Keratinocyte (primary cell): ENCODE measurements around the gene OSGEP. TPM values are rescaled to one million over a fixed set of nuclear protein-coding genes. Genes with fewer than 3 reads are reported as not detected.

ENCODE experiments used
- DNase-seq: peaks from one replicate; pipeline ENCODE4 v3.0.0-alpha.2; 2011; ENCODE audit warnings: low read depth, missing footprints, low spot score
- FAIRE-seq: peaks from 2 replicates; lab custom pipeline; 2011; peaks lifted over from hg19 to GRCh38; lab: Jason Lieb, UNC
- H2AFZ ChIP-seq: 2 replicates; pipeline ENCODE4 v1.6.0; 2012; ENCODE audit warnings: low read length, control low read depth, inconsistent platforms; ENCODE audit not compliant: control insufficient read depth
- H3K27ac ChIP-seq: 2 replicates; pipeline ENCODE4 v1.5.1; 2011; ENCODE audit warnings: low read length; ENCODE audit not compliant: control insufficient read depth, insufficient read depth
- H3K27me3 ChIP-seq: 3 replicates; pipeline ENCODE4 v1.6.0; 2011; ENCODE audit warnings: low read length; ENCODE audit not compliant: control insufficient read depth, insufficient read depth; ENCODE audit errors: extremely low read depth
- H3K36me3 ChIP-seq, 2 experiments: 2 replicates in 1 of 2; 3 replicates in 1 of 2; pipeline ENCODE4 v1.5.1; 2011; ENCODE audit warnings: low read length in 2 of 2, mild to moderate bottlenecking in 1 of 2; ENCODE audit not compliant: control insufficient read depth in 2 of 2, insufficient read depth in 2 of 2; ENCODE audit errors: extremely low read depth in 1 of 2
- H3K4me1 ChIP-seq: 3 replicates; pipeline ENCODE4 v1.5.1; 2011; ENCODE audit warnings: low read length; ENCODE audit not compliant: control insufficient read depth, insufficient read depth; ENCODE audit errors: extremely low read depth
- H3K4me2 ChIP-seq: 3 replicates; pipeline ENCODE4 v1.6.0; 2011; ENCODE audit warnings: low read depth, low read length; ENCODE audit not compliant: control insufficient read depth, insufficient read depth; ENCODE audit errors: extremely low read depth
- H3K4me3 ChIP-seq, 3 experiments: fragments of 200-600 bp in 1 of 3; sonication (generic) in 1 of 3; 2 replicates in 2 of 3; 3 replicates in 1 of 3; pipeline ENCODE4 v1.5.1; 2011 to 2016; ENCODE audit warnings: low read length in 3 of 3, mild to moderate bottlenecking in 3 of 3, control low read depth in 2 of 3, inconsistent platforms in 1 of 3, low read depth in 1 of 3, mixed read lengths in 1 of 3, mixed run types in 1 of 3, moderate library complexity in 1 of 3; ENCODE audit not compliant: control insufficient read depth in 2 of 3, insufficient read depth in 2 of 3; ENCODE audit errors: extremely low read depth in 1 of 3
- H3K79me2 ChIP-seq: 2 replicates; pipeline ENCODE4 v1.6.0; 2012; ENCODE audit warnings: low read length; ENCODE audit not compliant: control insufficient read depth, insufficient read depth
- H3K9ac ChIP-seq: 3 replicates; pipeline ENCODE4 v1.6.0; 2011; ENCODE audit warnings: low read length; ENCODE audit not compliant: control insufficient read depth, insufficient read depth; ENCODE audit errors: extremely low read depth
- H3K9me1 ChIP-seq: 3 replicates; pipeline ENCODE4 v1.6.0; 2011; ENCODE audit warnings: low read length; ENCODE audit not compliant: control insufficient read depth, insufficient read depth; ENCODE audit errors: extremely low read depth
- H3K9me3 ChIP-seq: 2 replicates; pipeline ENCODE4 v1.5.1; 2012; ENCODE audit warnings: low read depth, low read length; ENCODE audit not compliant: control insufficient read depth
- H4K20me1 ChIP-seq: 3 replicates; pipeline ENCODE4 v1.6.0; 2011; ENCODE audit warnings: low read length; ENCODE audit not compliant: control insufficient read depth, insufficient read depth; ENCODE audit errors: extremely low read depth
- EZH2 ChIP-seq: IDR thresholded peaks from one replicate; pipeline ENCODE4 v1.6.1; 2012; ENCODE audit warnings: inconsistent platforms, mild to moderate bottlenecking, low read length, moderate library complexity
- dilution Hi-C: fragments of 300-500 bp; cut with MboI; formaldehyde crosslinking; loops from one replicate; pipeline ENCODE4 v1.7.0; 2020; ENCODE audit warnings: low sequenced_read_pairs; ENCODE audit not compliant: extremely low pct_ligation_motif_present
- polyA plus RNA-seq, 5 experiments: library from polyadenylated mRNA; depleted of rRNA in 3 of 5; stranded (reverse) in 3 of 5; stranded (forward) in 1 of 5; unstranded in 1 of 5; fragments of >200 nt; gene quantifications; 1 replicate in 1 of 5; 2 replicates in 3 of 5; 3 replicates in 1 of 5; pipeline versions ENCODE4 v1.2.1 to v1.2.3, GENCODE V29; 2011 to 2012; ENCODE audit warnings: missing spikeins in 2 of 5, low read depth in 1 of 5, low replicate concordance in 1 of 5
- TF ChIP-seq, protein P1 (sequence below), 3 experiments: IDR thresholded peaks in 1 of 3; conservative IDR thresholded peaks in 1 of 3; optimal IDR thresholded peaks in 1 of 3; 2 replicates in 2 of 3; 3 replicates in 1 of 3; pipeline versions ENCODE3 to v1.5.1; 2011; ENCODE audit warnings: low read length in 3 of 3, mild to moderate bottlenecking in 3 of 3, moderate library complexity in 2 of 3, control low read depth in 1 of 3, inconsistent platforms in 1 of 3; ENCODE audit not compliant: insufficient read depth in 2 of 3; ENCODE audit errors: extremely low read depth in 1 of 3

OSGEP gene
- polyA plus RNA-seq, 1 donor (not counting 4 experiments of a cell fraction or from before 2014, with no cell fraction given), result 34.5 TPM

DNA sequence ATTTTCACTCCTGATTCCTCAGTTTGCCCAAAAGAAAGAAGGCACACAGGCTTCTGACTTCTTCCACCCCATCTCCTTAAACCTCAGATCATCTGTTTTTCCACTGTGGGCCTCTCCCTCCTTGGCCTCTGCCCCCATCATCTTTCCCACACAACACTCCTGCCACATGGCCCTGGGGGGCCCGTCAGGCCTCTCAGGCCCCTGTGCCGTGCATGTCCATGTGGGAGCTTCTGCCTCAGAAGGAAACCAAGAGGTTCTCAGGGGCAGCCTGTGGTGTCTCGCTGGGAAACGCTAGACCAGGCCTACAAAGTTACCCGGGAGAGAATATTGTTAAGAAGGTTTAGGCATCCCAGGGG, 26.6 kb downstream of the OSGEP start:
- FAIRE-seq (no peak), DNase-seq (no peak)
- H3K27me3 ChIP-seq, result no peaks in the 10 kb centered on the region
- peaks cover 7% of the 10 kb centered on the region for H3K4me1 ChIP-seq
- no peak overlapping the region for H3K4me2 ChIP-seq
- no peak overlapping the region for H2AFZ ChIP-seq
- H3K27ac ChIP-seq, result no peak overlapping the region
- TF ChIP-seq, protein P1, sequence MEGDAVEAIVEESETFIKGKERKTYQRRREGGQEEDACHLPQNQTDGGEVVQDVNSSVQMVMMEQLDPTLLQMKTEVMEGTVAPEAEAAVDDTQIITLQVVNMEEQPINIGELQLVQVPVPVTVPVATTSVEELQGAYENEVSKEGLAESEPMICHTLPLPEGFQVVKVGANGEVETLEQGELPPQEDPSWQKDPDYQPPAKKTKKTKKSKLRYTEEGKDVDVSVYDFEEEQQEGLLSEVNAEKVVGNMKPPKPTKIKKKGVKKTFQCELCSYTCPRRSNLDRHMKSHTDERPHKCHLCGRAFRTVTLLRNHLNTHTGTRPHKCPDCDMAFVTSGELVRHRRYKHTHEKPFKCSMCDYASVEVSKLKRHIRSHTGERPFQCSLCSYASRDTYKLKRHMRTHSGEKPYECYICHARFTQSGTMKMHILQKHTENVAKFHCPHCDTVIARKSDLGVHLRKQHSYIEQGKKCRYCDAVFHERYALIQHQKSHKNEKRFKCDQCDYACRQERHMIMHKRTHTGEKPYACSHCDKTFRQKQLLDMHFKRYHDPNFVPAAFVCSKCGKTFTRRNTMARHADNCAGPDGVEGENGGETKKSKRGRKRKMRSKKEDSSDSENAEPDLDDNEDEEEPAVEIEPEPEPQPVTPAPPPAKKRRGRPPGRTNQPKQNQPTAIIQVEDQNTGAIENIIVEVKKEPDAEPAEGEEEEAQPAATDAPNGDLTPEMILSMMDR (optimal IDR thresholded peaks at IDR 0.05 in 1 of 3, IDR thresholded peaks at IDR 0.05 in 1 of 3, conservative IDR thresholded peaks at IDR 0.05 in 1 of 3; ENCODE audit: extremely low read depth in 1 of 3, insufficient read depth in 2 of 3, low read length in 3 of 3), result no peak
- TF ChIP-seq EZH2, result no peak
- H4K20me1 ChIP-seq, result no peaks in the 10 kb centered on the region
- no peaks in the 10 kb centered on the region for H3K79me2 ChIP-seq
- dilution Hi-C loops, result no loop called here
- no peaks in the 10 kb centered on the region for H3K9me1 ChIP-seq
- no peaks in the 10 kb centered on the region for H3K36me3 ChIP-seq
- H3K9me3 ChIP-seq, result no peaks in the 10 kb centered on the region
- no peak overlapping the region for H3K9ac ChIP-seq
- H3K4me3 ChIP-seq, result no peak overlapping the region

DNA sequence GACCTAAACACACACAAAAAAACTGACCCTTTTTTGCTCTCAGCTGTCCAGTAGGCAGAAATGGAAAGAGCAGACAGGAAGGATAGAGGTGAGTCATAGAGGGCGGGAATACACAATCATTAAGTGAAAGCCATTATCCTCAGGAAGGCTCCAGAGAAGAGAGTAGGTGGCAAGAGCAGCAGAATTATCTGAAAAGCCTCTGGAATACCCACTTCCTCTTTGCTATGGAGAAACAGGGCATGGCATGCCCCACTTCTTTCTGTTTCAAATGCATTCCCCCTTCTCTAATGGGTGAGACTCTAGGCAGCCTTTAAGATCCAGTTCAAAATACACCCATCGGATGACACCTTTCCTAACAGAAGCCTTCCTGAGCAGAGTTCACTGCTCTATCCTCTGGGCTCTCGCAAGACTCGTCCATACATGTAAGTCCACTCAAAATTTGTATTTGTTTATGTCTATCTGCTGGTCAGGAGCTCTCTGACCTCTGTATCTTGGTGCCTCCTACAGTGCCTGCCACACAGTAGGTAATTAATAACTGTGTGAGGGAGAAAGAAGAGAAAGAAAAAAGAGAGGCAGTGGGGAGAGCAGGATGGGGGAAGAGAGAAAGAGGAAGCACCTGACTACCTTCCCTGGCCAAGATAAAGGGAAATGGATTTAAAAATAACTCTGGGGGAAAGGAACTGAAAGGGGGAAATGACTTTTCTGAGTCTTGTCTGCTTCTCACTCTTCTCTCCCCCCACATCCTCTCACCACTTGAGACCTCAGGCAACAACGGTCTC, 27.2 kb downstream of the OSGEP start:
- DNase-seq (no peak), FAIRE-seq (no peak)
- H3K27ac ChIP-seq, result no peak overlapping the region
- no peaks in the 10 kb centered on the region for H3K27me3 ChIP-seq
- H3K79me2 ChIP-seq, result no peaks in the 10 kb centered on the region
- no peak overlapping the region for H3K9ac ChIP-seq
- no peaks in the 10 kb centered on the region for H3K9me1 ChIP-seq
- H3K4me2 ChIP-seq, result peak overlapping the region; percentile 39
- no peak overlapping the region for H3K4me3 ChIP-seq
- dilution Hi-C loops, result no loop called here
- no peaks in the 10 kb centered on the region for H3K36me3 ChIP-seq
- H4K20me1 ChIP-seq, result no peaks in the 10 kb centered on the region
- TF ChIP-seq, protein P1 (optimal IDR thresholded peaks at IDR 0.05 in 1 of 3, IDR thresholded peaks at IDR 0.05 in 1 of 3, conservative IDR thresholded peaks at IDR 0.05 in 1 of 3; ENCODE audit: extremely low read depth in 1 of 3, insufficient read depth in 2 of 3, low read length in 3 of 3), result no peak
- TF ChIP-seq EZH2, result no peak
- H2AFZ ChIP-seq, result peak overlapping the region; percentile 82
- no peaks in the 10 kb centered on the region for H3K9me3 ChIP-seq
- H3K4me1 ChIP-seq, result peaks cover 7% of the 10 kb centered on the region
